ENCODE measurements around the gene MT2A. TPM values are rescaled to one million over a fixed set of nuclear protein-coding genes. Genes with fewer than 3 reads are reported as not detected.

Gene MT2A
- total and polyA plus RNA-seq, 2 of the 4 experiments (the other 2 are of a cell fraction), result 25.5 to 621 TPM

- intact Hi-C loops (cut with micrococcal nuclease), result no loop called here
- Histone ChIP-seq H3K4me2 (ENCODE audit: low read depth, low read length) (no peak overlapping the region), H3K4ac (ENCODE audit: low read depth, low read length) (peak overlapping the region; percentile 93; the same call in 1 of the 2 replicates), H3K9ac (ENCODE audit: low read depth, low read length) (no peak overlapping the region), H3K14ac (replicated peaks; ENCODE audit: low read depth, low read length) (peak overlapping the region; percentile 38; the same call in 1 of the 2 replicates), H2BK120ac (ENCODE audit: low read depth, low read length) (peak overlapping the region; percentile 92; the same call in 1 of the 2 replicates), H2AFZ (replicated peaks; ENCODE audit: low read length, poor library complexity) (no peak overlapping the region), H3K4me1 (ENCODE audit: control insufficient read depth, insufficient read depth, low read length) (peaks cover 31% of the 10 kb centered on the region), H3K36me3 (ENCODE audit: control insufficient read depth, insufficient read depth, low read length) (no peaks in the 10 kb centered on the region), H4K8ac (ENCODE audit: low read depth in 2 of 2, low read length in 2 of 2) (peak overlapping the region; percentile 51 to 78; a peak in 2 of 4 replicates), H3K4me3 (ENCODE audit: insufficient read depth, low read depth, low read length) (no peak overlapping the region), H2BK20ac (ENCODE audit: low read depth, low read length) (peak overlapping the region; percentile 89; the same call in 1 of the 2 replicates), H2AK9ac (replicated peaks; ENCODE audit: low read depth, low read length, poor library complexity) (no peak overlapping the region), H3K9me1 (ENCODE audit: insufficient read depth, low read length) (peaks cover 25% of the 10 kb centered on the region), H2BK5ac (ENCODE audit: low read depth, low read length, poor library complexity, severe bottlenecking) (peak overlapping the region; percentile 96), H3K18ac (ENCODE audit: low read depth, low read length) (no peak overlapping the region), H3K79me1 (ENCODE audit: low read depth in 1 of 2, low read length in 2 of 2) (peaks cover 2 to 53% of the 10 kb centered on the region in 2 experiments; a peak in 3 of 4 replicates), H4K91ac (ENCODE audit: insufficient read depth, low read depth, low read length) (0 out of 2 replicates have a peak overlapping the region, but pooled peaks have one; percentile 86), H4K20me1 (ENCODE audit: insufficient read depth, low read length) (no peaks in the 10 kb centered on the region), H2BK15ac (ENCODE audit: low read depth, low read length) (peak overlapping the region; percentile 60; the same call in 1 of the 3 replicates), H3K56ac (ENCODE audit: extremely low read depth, insufficient read depth, low read length) (no peak overlapping the region), H3K27me3 (ENCODE audit: control insufficient read depth, insufficient read depth, low read length) (no peaks in the 10 kb centered on the region), H2AK5ac (ENCODE audit: low read depth, low read length) (peak overlapping the region; percentile 99), H4K5ac (ENCODE audit: low read depth, low read length) (no peak overlapping the region), H3K27ac (ENCODE audit: insufficient read depth, low read length) (no peak overlapping the region), H3K9me3 (ENCODE audit: control insufficient read depth, insufficient read depth, low read length) (no peaks in the 10 kb centered on the region), H3K23ac (ENCODE audit: low read depth, low read length) (no peak overlapping the region)
- WGBS, 2 experiments (ENCODE audit: extremely low coverage in 2 of 2, insufficient read length in 1 of 2), result 100% methylated on average over 1 of the region's 3 CpGs; no CpG with 5 or more reads in 1 of the 2 experiments
- dilution Hi-C loops (cut with HindIII; ENCODE audit: low sequenced_read_pairs, unreplicated experiment), result no loop called here
- POLR2A ChIA-PET (ENCODE audit: unreplicated experiment), result no interaction called here
- peak; percentile 48 for DNase-seq
- in situ Hi-C loops (cut with MboI; ENCODE audit: low sequenced_read_pairs), result no loop called here
- CTCF ChIA-PET, result no interaction called here
- BruUV-seq (replicated peaks), result no TSS peak
- ATAC-seq (ENCODE audit: low read depth), result no peak
- no peak for TF ChIP-seq RFX5 (IDR thresholded peaks at IDR 0.05; ENCODE audit: low read depth, low read length)
- TF ChIP-seq CEBPB (IDR thresholded peaks at IDR 0.05; ENCODE audit: low read depth, low read length), result no peak
- no peak for TF ChIP-seq MAFK (IDR thresholded peaks at IDR 0.05; ENCODE audit: low read depth, low read length)
- no peak for TF ChIP-seq BHLHE40 (IDR thresholded peaks at IDR 0.05; ENCODE audit: low read depth, low read length)
- no peak for TF ChIP-seq RCOR1 (IDR thresholded peaks at IDR 0.05; ENCODE audit: insufficient replicate concordance, low read length)
- no peak for TF ChIP-seq USF2 (IDR thresholded peaks at IDR 0.05; ENCODE audit: low read depth, low read length)
- no peak for TF ChIP-seq RAD21 (IDR thresholded peaks at IDR 0.05; ENCODE audit: low read length)
- no peak for TF ChIP-seq CHD1 (IDR thresholded peaks at IDR 0.05; ENCODE audit: low read depth, low read length)
- no peak for TF ChIP-seq ELK1 (IDR thresholded peaks at IDR 0.05; ENCODE audit: borderline replicate concordance, low read depth, low read length)
- no peak for TF ChIP-seq MAZ (IDR thresholded peaks at IDR 0.05; ENCODE audit: borderline replicate concordance, low read depth, low read length)
- TF ChIP-seq NFE2L2 (IDR thresholded peaks at IDR 0.05; ENCODE audit: low read depth, low read length), result no peak
Measured at GRCh38 chr16:56615353-56615752, 7.0 kb downstream of the MT2A start.
